Activated gamma-delta T cell treated with anti-CD3 and anti-CD28 coated beads, Interleukin-2, amount 50 U/mL, for 16 hours (primary cell): ENCODE measurements around the gene WDR89.
"Not testable (repeated sequence)": the region's sequence is repeated elsewhere in the genome, so short reads cannot be mapped to it uniquely, and the experiment has no call there.

Experiments
- DNase-seq: peaks from one replicate; pipeline ENCODE4 v3.0.0-alpha.2; 2020; ENCODE audit warnings: low read depth

The WDR89 gene, protein sequence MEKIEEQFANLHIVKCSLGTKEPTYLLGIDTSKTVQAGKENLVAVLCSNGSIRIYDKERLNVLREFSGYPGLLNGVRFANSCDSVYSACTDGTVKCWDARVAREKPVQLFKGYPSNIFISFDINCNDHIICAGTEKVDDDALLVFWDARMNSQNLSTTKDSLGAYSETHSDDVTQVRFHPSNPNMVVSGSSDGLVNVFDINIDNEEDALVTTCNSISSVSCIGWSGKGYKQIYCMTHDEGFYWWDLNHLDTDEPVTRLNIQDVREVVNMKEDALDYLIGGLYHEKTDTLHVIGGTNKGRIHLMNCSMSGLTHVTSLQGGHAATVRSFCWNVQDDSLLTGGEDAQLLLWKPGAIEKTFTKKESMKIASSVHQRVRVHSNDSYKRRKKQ

DNA sequence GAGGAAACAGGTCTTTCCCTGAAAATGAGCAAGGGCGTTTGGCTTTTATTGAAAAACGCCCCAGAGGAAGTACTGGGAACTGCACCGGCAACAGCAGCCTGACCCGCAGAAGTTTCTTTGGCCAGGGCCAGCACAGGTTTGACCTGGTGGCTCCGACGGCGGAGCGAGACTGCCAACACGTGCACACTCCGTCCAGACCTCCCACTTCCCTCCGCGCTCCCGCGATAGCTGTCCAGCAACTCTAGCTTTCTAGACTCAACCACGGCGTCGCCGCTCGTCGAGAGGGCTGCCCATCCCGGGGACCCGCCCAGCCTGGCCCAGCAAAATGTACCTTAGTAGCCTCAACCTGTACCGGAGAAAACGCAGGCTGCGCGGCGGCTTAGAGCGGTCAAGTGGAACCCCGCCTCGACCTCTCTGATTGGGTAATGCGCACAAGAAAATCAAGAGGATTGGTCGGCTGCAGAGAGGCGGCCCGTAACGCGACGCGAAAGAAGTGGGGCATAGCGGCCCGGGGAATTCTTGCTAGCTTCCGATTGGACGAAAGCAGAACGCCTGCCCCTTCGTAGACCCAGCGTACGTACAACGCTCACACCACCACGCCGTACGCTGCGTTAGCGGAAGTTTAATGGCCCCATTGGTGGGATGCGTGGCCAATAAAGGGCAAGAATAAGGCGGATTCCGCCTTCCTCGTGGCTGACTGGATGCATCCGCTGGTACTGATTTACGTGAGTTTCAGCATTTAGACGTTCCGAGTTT is at the start of gene WDR89:
TSS of gene WDR89 (minus strand) at position 399 of the 756 bp plus-strand sequence. CDS start 41,929 bp downstream, outside the sequence.
- peak; percentile 94 for DNase-seq

DNA sequence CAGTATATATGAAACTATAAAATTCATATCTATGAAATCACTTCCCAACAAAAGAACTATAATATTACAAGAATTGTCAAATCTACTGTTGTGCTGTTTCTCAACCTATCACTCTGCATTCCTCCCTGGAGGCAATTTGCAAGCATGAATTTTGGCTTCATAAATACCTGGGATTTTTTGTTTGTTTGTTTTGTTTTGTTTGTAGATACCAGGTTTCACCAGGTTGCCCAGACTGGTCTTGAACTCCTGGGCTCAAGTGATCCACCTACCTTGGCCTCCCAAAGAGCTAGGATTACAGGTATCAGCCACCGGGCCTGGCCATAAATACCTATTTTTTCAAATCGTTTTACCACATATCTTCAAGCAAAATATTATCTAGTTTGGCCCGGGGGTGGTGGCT is 47.5 kb upstream of the WDR89 start:
- no peak for DNase-seq

DNA sequence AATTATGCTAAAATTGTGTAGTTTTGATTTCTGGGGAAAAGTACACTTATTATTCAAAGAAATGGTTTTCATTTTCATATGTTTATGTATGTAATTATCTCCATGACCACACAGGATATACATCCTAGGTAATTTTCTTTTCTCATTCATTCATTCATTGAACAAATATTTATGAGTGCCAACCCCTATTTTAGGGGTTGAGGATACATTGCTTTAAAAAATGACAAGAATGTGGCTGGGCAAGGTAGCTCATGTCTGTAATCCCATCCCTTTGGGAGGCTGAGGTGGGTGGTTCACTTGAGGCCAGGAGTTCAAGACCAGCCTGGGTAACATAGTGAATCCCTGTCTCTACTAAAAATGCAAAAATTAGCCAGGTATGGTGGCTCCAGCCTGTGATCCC is 45.3 kb upstream of the WDR89 start:
- no peak for DNase-seq

DNA sequence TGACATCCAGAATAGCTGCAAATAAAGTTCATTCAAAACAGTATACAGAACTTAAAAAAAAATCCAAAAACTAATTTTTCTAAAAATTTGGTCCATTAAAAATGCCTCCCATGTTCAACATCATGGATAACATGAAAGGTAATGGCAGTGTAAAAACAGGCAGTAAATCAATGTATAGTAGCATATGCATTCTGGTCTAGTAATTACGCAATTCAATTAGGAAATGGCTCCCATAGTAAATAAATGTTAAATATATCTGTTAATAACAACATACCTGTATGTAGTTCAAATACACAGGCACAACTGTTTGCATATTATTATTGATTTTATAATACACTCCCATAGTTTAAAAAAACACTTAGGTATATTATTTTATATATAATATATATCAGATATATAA is 43.7 kb upstream of the WDR89 start:
- DNase-seq: no peak

- DNase-seq: no peak
Observed at GRCh38 chr14:63682727-63683593, 41.3 kb upstream of the WDR89 start.

GRCh38 chr14:63678536-63678935 is 36.9 kb upstream of the WDR89 start:
- no peak for DNase-seq

GRCh38 chr14:63677891-63678379 is 36.3 kb upstream of the WDR89 start:
- no peak for DNase-seq

DNA sequence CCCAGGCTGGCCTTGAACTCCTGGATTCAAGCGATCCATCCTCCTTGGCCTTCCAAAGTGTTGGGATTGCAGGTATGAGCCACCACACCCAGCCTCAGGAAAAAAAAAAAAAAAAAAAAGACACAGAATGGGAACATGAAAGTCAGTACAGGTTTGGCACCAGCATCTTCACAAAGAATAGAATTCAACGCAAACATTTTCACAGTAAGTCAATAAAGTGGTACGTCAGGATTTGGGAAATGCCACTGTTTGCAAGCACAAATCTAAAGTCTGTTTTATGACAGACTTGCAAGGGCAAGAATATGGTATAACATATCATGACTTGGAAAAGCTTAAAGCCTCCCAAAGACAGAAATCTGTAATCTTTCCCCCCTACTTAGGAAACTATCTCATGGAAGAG is 34.9 kb upstream of the WDR89 start:
- DNase-seq: no peak

- DNase-seq: no peak
Observed at GRCh38 chr14:63673886-63674497, 32.3 kb upstream of the WDR89 start.

- no peak for DNase-seq
Observed at GRCh38 chr14:63673255-63673654, 31.6 kb upstream of the WDR89 start.

DNA sequence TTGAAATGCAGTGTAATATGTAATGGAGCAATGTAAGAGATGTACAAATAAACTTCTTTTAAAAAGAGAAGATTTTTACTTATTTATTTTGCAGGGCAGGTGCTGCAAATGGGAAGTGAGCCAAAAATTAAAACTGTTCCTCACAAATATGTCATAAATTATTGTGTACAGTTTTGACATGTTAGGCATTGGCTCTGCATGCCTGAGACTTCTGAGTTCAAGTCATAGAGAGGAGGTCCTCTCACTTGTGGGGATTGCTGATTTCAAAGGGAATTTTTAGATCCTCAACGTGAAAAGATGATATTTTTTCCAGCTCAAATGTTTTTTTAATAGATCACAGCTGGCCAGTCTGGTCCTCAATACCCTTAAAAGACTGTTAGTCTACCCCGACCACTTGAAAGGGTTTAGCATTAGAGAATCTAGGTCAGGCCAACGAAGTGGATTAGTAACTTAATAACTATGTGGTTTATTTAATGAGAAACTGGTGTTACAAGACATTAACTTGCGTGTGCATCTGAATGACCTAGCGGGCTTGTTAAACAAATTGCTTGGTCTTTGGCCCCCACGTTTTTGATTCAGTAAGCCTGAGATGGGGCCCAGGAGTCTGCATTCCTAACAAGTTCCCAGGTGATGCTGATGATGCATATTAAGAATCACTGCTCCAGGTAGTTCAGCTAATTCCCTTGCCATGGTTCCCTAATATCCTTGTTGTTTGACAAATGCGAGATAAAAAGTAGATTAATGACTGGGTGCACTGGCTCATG is 30.9 kb upstream of the WDR89 start:
- no peak for DNase-seq

DNA sequence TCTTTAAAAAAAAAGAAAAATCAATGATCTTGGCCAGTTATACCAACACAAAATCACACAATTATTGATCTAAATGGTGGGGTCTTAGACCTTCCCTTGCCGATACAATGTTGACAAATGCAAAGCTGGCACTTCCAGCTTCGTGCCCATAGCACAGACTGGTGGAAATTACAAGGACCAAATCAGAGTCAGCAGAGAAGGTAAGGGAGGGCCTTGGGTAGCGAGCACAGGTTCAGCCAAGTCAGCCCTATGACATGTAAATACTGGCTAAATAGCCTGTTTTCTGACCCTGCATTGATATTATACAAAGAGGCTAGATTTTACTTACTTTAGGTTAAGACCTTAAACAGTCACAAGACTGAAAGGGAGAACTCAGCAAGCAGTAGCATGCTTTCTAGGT is 30.3 kb upstream of the WDR89 start:
- DNase-seq: no peak

GRCh38 chr14:63670692-63671091 is 29.0 kb upstream of the WDR89 start:
- no peak for DNase-seq

DNA sequence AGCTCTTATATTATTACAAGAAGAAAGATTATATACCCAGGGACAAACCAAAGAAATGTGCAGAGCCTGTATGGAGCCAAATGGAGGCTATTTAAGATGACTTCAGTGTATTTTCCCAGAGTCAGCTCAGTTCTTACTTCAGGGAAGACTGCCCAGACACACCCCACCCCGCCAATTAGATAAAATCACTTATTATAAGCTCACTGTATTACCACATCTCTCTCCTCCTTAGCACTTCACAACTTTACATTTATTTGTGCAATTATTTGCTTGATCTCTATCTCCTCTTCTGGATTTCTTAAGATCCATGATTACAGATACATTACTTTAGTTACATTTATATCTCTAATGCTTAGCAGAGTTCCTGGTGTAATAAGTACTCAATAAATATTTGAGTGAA is 24.7 kb upstream of the WDR89 start:
- no peak for DNase-seq

GRCh38 chr14:63663428-63664341 is 22.0 kb upstream of the WDR89 start:
- no peak for DNase-seq

GRCh38 chr14:63662776-63663175 is 21.1 kb upstream of the WDR89 start:
- no peak for DNase-seq

DNA sequence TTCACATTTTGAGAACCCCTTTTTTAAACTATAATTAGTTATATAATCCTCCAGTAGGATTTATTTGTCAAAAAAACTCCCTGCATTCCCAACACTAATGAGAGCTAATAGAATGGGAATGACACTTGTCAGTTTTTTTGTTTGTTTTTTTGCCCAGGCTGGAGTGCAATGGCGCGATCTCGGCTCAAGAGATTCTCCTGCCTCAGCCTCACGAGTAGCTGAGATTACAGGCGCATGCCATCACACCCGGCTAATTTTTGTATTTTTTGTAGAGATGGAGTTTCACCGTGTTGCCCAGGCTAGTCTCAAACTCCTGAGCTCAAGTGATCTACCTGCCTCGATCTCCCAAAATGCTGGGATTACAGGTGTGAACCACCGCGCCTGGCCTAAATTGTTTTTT is 20.2 kb upstream of the WDR89 start:
- DNase-seq: not testable (repeated sequence)

GRCh38 chr14:63659726-63660125 is 18.1 kb upstream of the WDR89 start:
- no peak for DNase-seq

- no peak for DNase-seq
Observed at GRCh38 chr14:63656194-63656593, 14.5 kb upstream of the WDR89 start.

GRCh38 chr14:63654936-63655335 is 13.3 kb upstream of the WDR89 start:
- DNase-seq: no peak
